Bronchial epithelial cell (primary cell): Measurements from ENCODE around the gene DGKI. TPM values are rescaled to one million over a fixed set of nuclear protein-coding genes. Genes with fewer than 3 reads are reported as not detected.

Experiments used
- DNase-seq: peaks from one replicate; pipeline ENCODE4 v3.0.0-alpha.2; 2010; ENCODE audit warnings: low read depth
- FAIRE-seq: peaks from 2 replicates; lab custom pipeline; 2011; peaks lifted over from hg19 to GRCh38; lab: Jason Lieb, UNC
- H3K27me3 ChIP-seq: 2 replicates; pipeline ENCODE4 v1.5.1; 2011; ENCODE audit warnings: low read length; ENCODE audit not compliant: control insufficient read depth, insufficient read depth
- H3K36me3 ChIP-seq: 2 replicates; pipeline ENCODE4 v1.5.1; 2011; ENCODE audit warnings: low read length; ENCODE audit not compliant: control insufficient read depth, insufficient read depth
- H3K4me3 ChIP-seq: 2 replicates; pipeline ENCODE4 v1.5.1; 2011; ENCODE audit warnings: mild to moderate bottlenecking, low read depth, low read length, control low read depth
- total RNA-seq: library from RNA; depleted of rRNA; stranded (reverse); fragments of >200 nt; gene quantifications from 2 replicates; pipeline ENCODE4 v1.2.1, GENCODE V29; 2014
- TF ChIP-seq, protein P1 (sequence below): IDR thresholded peaks from 2 replicates; pipeline ENCODE4 v1.5.1; 2011; ENCODE audit warnings: mild to moderate bottlenecking, moderate library complexity, low read length, control low read depth, inconsistent platforms; ENCODE audit not compliant: insufficient read depth, severe bottlenecking

The DGKI gene
- total RNA-seq, 1 donor from 2014 or later, result under 0.01 TPM

DNA sequence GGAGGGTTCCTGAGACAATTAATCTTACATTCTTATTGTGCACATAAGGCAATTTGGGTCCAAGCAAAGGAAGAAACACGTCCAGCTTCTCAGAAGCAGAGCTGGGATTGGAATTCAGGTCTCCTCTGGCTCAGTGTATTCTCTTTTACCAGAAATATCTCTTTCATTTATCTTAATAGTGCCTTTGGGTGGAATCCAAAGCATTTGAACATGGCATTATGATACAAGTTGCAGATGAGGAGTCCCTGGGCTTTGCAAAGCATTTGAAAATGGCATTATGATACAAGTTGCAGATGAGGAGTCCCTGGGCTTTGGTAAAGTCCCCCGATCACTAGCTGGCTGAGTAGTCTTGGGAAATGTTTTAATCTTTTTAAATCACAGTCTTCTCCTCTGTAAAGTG lies 473.3 kb downstream of the DGKI start:
- TF ChIP-seq, protein P1, sequence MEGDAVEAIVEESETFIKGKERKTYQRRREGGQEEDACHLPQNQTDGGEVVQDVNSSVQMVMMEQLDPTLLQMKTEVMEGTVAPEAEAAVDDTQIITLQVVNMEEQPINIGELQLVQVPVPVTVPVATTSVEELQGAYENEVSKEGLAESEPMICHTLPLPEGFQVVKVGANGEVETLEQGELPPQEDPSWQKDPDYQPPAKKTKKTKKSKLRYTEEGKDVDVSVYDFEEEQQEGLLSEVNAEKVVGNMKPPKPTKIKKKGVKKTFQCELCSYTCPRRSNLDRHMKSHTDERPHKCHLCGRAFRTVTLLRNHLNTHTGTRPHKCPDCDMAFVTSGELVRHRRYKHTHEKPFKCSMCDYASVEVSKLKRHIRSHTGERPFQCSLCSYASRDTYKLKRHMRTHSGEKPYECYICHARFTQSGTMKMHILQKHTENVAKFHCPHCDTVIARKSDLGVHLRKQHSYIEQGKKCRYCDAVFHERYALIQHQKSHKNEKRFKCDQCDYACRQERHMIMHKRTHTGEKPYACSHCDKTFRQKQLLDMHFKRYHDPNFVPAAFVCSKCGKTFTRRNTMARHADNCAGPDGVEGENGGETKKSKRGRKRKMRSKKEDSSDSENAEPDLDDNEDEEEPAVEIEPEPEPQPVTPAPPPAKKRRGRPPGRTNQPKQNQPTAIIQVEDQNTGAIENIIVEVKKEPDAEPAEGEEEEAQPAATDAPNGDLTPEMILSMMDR, result no peak
- Histone ChIP-seq H3K4me3 (no peak overlapping the region), H3K27me3 (no peaks in the 10 kb centered on the region), H3K36me3 (no peaks in the 10 kb centered on the region)
- no peak for FAIRE-seq
- DNase-seq, result no peak

DNA sequence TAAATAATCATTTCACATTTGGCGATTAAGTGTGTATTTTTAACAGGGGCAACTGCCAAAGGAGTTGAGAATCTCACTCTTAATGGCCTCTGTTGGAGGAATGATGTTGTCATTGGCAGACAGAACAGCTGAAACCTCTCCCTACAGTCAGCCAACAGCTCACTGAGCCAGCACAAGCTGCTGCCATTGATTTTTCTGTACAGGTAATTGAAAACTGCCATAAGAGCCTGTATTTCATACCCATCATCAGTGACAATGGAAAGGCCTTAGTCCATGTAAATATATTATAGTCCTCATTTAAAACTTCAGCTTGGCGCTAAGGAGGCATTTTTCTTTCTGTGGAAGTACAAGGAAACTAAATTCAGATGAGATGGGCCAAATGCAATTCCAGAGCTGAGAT lies 475.2 kb downstream of the DGKI start:
- Histone ChIP-seq H3K27me3 (no peaks in the 10 kb centered on the region), H3K4me3 (no peak overlapping the region), H3K36me3 (no peaks in the 10 kb centered on the region)
- TF ChIP-seq, protein P1, result no peak
- FAIRE-seq, result no peak
- no peak for DNase-seq

DNA sequence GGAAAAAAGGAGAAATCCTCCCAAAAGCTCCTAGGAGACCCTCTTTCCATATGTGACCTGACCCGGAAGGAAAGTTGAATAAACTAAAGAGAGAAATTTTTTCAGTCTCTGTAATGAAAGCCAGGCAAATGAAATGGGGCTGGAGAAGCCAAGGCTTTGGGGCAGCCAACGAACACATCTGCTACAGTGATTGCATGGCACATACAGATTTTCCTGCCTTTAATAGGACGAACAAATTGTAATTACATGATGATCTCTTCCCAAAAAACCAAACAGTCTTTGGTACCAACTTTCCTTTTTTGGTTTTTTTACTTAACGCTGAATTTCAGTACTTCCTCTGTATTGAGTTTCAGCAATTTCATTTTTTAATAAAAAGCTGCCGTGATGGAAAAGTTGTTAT lies 479.8 kb downstream of the DGKI start:
- no peak for DNase-seq
- TF ChIP-seq, protein P1, result no peak
- no peaks in the 10 kb centered on the region for H3K36me3 ChIP-seq
- H3K27me3 ChIP-seq, result no peaks in the 10 kb centered on the region
- H3K4me3 ChIP-seq, result no peak overlapping the region
- FAIRE-seq, result no peak

DNA sequence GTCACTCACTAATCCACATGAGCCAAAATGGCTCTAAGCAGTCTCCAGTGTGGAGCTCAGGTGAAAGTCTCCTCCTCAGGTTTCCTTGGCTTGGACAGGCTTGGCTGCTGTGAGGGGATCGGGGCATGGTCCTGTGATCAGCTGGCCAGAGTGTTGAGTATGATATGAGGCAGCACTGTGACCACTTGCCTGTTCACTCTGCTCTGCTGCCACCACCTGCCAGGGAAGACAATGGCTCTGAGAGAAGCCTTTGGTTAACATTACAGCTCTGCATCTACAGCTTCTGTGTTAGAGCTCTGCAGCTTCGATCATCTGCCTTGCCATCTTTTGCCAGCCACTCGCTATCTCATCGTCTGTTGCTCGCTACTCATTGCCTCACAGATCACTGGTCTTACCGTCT lies 483.1 kb downstream of the DGKI start:
- H3K27me3 ChIP-seq, result no peaks in the 10 kb centered on the region
- H3K4me3 ChIP-seq, result no peak overlapping the region
- TF ChIP-seq, protein P1, result no peak
- FAIRE-seq (no peak), DNase-seq (no peak)
- no peaks in the 10 kb centered on the region for H3K36me3 ChIP-seq

DNA sequence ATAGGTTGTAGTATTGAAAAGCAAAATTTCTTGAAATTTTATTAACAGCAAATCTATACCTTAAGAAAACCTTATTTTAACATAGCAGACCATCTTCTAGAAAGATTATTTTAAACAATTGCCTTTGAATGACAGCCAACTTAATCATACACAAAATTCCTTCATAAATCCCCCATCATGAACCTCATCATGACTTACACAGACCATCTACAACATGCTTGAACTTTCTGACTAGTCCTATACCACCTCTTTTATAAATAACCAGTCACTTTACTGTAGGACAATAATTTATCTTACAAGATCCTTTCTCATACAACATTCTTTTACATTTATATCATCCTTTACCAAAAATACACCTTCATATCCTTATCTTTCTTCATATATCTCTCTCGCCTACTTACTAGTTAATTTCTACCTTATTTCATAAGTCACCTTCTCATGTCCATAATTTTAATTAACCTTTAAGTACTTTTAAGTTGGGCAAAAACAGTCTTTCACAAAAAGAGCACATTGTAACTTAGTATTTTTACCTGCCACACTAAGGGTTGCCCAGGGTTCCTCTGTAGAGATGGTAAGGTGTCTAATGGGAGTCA lies 486.6 kb downstream of the DGKI start:
- no peak for FAIRE-seq
- Histone ChIP-seq H3K4me3 (no peak overlapping the region), H3K36me3 (no peaks in the 10 kb centered on the region), H3K27me3 (no peaks in the 10 kb centered on the region)
- DNase-seq, result no peak
- TF ChIP-seq, protein P1, result no peak

DNA sequence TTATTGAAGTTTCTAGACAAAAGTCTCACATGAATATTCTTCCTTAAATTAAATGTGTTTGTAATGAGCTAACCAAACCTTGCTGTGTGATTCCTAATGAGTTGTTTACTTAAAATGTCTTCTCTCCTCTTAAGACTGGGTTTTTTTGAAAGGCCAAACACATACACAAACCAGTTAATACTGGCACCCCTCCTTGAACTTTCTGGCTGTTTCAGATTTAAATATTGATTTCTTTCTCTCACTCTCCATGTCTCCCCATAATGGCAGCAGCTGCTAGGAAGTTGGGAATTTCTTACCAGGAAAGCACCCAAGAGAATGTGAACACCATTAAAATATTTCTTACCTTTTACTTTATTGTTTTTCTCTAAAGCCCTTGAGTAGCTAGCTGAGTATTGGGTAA lies 491.8 kb downstream of the DGKI start:
- no peak overlapping the region for H3K4me3 ChIP-seq
- TF ChIP-seq, protein P1, result no peak
- DNase-seq (no peak), FAIRE-seq (no peak)
- H3K27me3 ChIP-seq, result no peaks in the 10 kb centered on the region
- no peaks in the 10 kb centered on the region for H3K36me3 ChIP-seq
